ENCODE results near the gene HEXA. TPM values are rescaled to one million over a fixed set of nuclear protein-coding genes. Genes with fewer than 3 reads are reported as not detected.
"Not testable (repeated sequence)": the region's sequence is repeated elsewhere in the genome, so short reads cannot be mapped to it uniquely, and the experiment has no call there.

The HEXA gene
- total RNA-seq, 5 donors from 2014 or later (not counting 1 experiment from before 2014, with no cell fraction given) = 78.2 to 101 (median 88.4) TPM

DNA sequence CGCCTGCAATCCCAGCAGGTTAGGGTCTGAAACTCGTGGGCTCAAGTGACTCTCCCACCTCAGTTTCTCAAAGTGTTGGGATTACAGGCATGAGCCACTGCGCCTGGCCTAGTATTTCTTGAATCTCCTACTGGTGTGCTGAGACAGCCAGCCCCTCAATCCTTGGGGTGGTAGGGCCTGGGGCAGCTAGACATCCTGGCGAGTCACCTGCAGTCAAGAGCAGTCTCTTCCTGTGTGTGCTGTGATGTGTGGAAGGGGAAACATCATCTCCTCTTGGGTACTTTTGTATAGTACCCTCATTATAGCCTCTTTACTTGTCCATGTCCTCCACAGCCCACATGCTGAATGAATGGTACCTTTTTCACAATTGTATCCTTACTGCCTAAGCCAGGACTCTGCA, 4.9 kb upstream of the HEXA start:
- ChIA-PET POLR2A (interaction anchor here in 1 of 2 donors (0.6 kb wide), 1 partner anchor 15 kb away, joined by 3 read pairs; no protein-coding TSS in a partner anchor), CTCF (no interaction called here)
- Mint-ChIP-seq H3K27ac (no peak overlapping the region), H3K36me3 (no peaks in the 10 kb centered on the region), H3K9me3 (no peaks in the 10 kb centered on the region), H3K4me3 (no peak overlapping the region), H3K27me3 (peaks cover 5 to 7% of the 10 kb centered on the region in 2 donors), H3K4me1 (peaks cover 14 to 26% (median 22%) of the 10 kb centered on the region in 3 donors)
- no peak for ATAC-seq (replicated peaks in 1 of 4)
- H3K27me3 ChIP-seq (replicated peaks in 1 of 2; ENCODE audit: control insufficient read depth in 2 of 2, extremely low read depth in 1 of 2, insufficient read depth in 2 of 2, low read length in 1 of 2) = peaks cover 0 to 2% of the 10 kb centered on the region in 2 experiments
- peaks cover 8% of the 10 kb centered on the region in 2 experiments for H3K4me1 ChIP-seq (ENCODE audit: control insufficient read depth in 1 of 2, extremely low read depth in 1 of 2, insufficient read depth in 2 of 2, low read length in 2 of 2)
- WGBS (ENCODE audit: insufficient coverage) = 61% methylated on average over 3 of the region's 4 CpGs
- no peak overlapping the region for H3K27ac ChIP-seq (ENCODE audit: low read length)
- no peak for DNase-seq
- H3K9me3 ChIP-seq = no peaks in the 10 kb centered on the region
- no peaks in the 10 kb centered on the region for H3K36me3 ChIP-seq (ENCODE audit: control insufficient read depth in 2 of 2, extremely low read depth in 1 of 2, insufficient read depth in 1 of 2, low read length in 1 of 2)
- H3K4me3 ChIP-seq (ENCODE audit: control insufficient read depth in 1 of 2, extremely low read depth in 1 of 2, low read length in 1 of 2) = no peak overlapping the region

DNA sequence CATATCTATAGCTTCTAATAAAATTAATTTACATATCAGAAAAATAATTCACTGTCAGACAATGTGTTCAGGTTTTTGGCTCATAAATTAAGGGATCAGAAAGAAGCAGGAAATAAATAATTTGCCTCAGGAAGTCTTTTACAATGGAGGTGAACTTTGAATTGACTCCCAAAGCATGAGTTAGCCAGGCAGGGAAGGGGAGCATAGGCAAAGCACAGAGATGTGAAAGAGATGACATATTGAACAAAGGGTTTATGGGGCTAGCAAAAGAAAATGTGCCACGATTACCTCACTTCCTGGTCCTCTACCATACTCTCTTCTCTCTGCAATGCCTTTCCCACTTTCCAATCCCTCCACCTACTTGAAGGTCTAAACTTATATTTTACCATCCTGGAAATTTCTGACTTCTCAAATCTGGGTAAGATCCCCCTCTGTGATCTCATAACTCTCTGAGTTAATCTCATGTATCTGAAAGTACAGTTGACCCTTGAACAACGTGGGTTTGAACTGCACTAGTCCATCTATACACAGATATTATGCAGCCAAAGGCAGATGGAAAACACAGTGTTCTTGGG, 4.1 kb upstream of the HEXA start:
- peaks cover 22 to 34% (median 30%) of the 10 kb centered on the region in 3 donors for H3K4me1 Mint-ChIP-seq
- H3K4me3 Mint-ChIP-seq = no peak overlapping the region
- 80% methylated on average over 1 of the region's 2 CpGs for WGBS (ENCODE audit: insufficient coverage)
- no peaks in the 10 kb centered on the region for H3K27me3 ChIP-seq (replicated peaks in 1 of 2; ENCODE audit: control insufficient read depth in 2 of 2, extremely low read depth in 1 of 2, insufficient read depth in 2 of 2, low read length in 1 of 2)
- no peak overlapping the region for H3K27ac ChIP-seq (ENCODE audit: low read length)
- no peaks in the 10 kb centered on the region for H3K9me3 ChIP-seq
- H3K4me3 ChIP-seq (ENCODE audit: control insufficient read depth in 1 of 2, extremely low read depth in 1 of 2, low read length in 1 of 2) = no peak overlapping the region
- H3K36me3 Mint-ChIP-seq = no peaks in the 10 kb centered on the region
- DNase-seq = no peak
- ChIA-PET CTCF (no interaction called here), POLR2A (interaction anchor here in 1 of 2 donors (0.6 kb wide), 1 partner anchor 13 kb away, joined by 3 read pairs; no protein-coding TSS in a partner anchor)
- H3K36me3 ChIP-seq (ENCODE audit: control insufficient read depth in 2 of 2, extremely low read depth in 1 of 2, insufficient read depth in 1 of 2, low read length in 1 of 2) = no peaks in the 10 kb centered on the region
- ATAC-seq (replicated peaks in 1 of 4) = no peak
- H3K27ac Mint-ChIP-seq = peak overlapping the region; percentile 16 to 34
- peaks cover 12 to 16% of the 10 kb centered on the region in 2 experiments for H3K4me1 ChIP-seq (ENCODE audit: control insufficient read depth in 1 of 2, extremely low read depth in 1 of 2, insufficient read depth in 2 of 2, low read length in 2 of 2)
- peaks cover 0 to 4% of the 10 kb centered on the region in 2 donors for H3K27me3 Mint-ChIP-seq
- no peaks in the 10 kb centered on the region for H3K9me3 Mint-ChIP-seq

DNA sequence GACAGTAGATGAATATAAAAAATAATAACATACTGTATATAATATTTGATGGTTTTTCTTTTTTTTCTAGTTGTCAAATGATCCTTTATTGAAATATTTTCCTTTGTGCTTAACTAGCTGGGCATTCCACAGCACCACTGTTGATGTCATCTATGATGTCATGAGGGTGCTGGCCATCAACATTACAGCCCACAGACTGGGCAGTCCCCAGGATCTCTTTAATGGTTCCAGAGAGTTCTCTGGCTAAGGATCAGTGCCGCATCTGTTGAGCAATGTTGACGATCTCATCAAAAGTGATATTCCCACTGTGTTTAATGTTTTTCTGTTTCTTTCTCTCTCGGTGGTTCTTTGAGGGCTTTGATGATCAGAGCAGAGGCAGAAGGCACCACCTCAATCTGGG, 3.3 kb upstream of the HEXA start:
- H3K27me3 ChIP-seq (replicated peaks in 1 of 2; ENCODE audit: control insufficient read depth in 2 of 2, extremely low read depth in 1 of 2, insufficient read depth in 2 of 2, low read length in 1 of 2); H3K4me3 Mint-ChIP-seq; H3K4me3 ChIP-seq (ENCODE audit: control insufficient read depth in 1 of 2, extremely low read depth in 1 of 2, low read length in 1 of 2); H3K9me3 Mint-ChIP-seq; H3K27ac Mint-ChIP-seq; H3K36me3 ChIP-seq (ENCODE audit: control insufficient read depth in 2 of 2, extremely low read depth in 1 of 2, insufficient read depth in 1 of 2, low read length in 1 of 2); H3K36me3 Mint-ChIP-seq; H3K27ac ChIP-seq (ENCODE audit: low read length); ATAC-seq (replicated peaks in 1 of 4); H3K27me3 Mint-ChIP-seq; CTCF ChIA-PET; H3K9me3 ChIP-seq; DNase-seq: not testable (repeated sequence)
- H3K4me1 ChIP-seq (ENCODE audit: control insufficient read depth in 1 of 2, extremely low read depth in 1 of 2, insufficient read depth in 2 of 2, low read length in 2 of 2) = peaks cover 13 to 20% of the 10 kb centered on the region in 2 experiments
- no CpG with 5 or more reads among the region's 3 CpGs for WGBS (ENCODE audit: insufficient coverage)
- H3K4me1 Mint-ChIP-seq = peaks cover 30 to 42% (median 39%) of the 10 kb centered on the region in 3 donors
- POLR2A ChIA-PET = interaction anchor here in 1 of 2 donors (0.6 kb wide), 1 partner anchor 12 kb away, joined by 3 read pairs; no protein-coding TSS in a partner anchor

DNA sequence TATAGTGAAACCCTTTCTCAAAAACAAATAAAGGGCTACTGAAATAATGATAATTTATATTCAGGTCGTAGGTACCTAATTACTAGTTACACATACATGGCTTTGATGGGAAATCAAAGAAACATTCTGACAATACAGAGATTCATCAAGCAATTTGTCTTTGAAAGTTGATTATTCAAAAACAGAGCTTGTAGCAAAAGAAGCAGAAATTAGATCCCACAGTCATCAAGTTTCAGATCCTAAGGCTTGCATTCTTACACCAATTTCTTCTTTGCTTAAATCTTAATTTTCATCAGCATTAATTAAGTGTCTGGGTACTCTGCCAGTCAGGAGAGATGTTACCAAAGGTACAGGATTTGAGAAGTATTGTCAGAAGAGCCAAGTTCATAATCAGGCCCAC, 1.5 kb upstream of the HEXA start:
- DNase-seq (no peak), ATAC-seq (replicated peaks in 1 of 4) (no peak)
- no CpG with 5 or more reads among the region's 1 CpG for WGBS (ENCODE audit: insufficient coverage)
- Mint-ChIP-seq H3K4me1 (peaks cover 48 to 59% (median 56%) of the 10 kb centered on the region in 3 donors), H3K36me3 (peaks cover 6% of the 10 kb centered on the region), H3K27me3 (no peaks in the 10 kb centered on the region), H3K4me3 (no peak overlapping the region), H3K9me3 (no peaks in the 10 kb centered on the region), H3K27ac (peak overlapping the region; percentile 65 to 76)
- POLR2A ChIA-PET = no interaction called here
- CTCF ChIA-PET = interaction anchor here in 1 of 2 donors (0.6 kb wide), 1 partner anchor 103 kb away, joined by 12 read pairs; no protein-coding TSS in a partner anchor
- Histone ChIP-seq H3K36me3 (ENCODE audit: control insufficient read depth in 2 of 2, extremely low read depth in 1 of 2, insufficient read depth in 1 of 2, low read length in 1 of 2) (no peaks in the 10 kb centered on the region), H3K9me3 (no peaks in the 10 kb centered on the region), H3K27me3 (replicated peaks in 1 of 2; ENCODE audit: control insufficient read depth in 2 of 2, extremely low read depth in 1 of 2, insufficient read depth in 2 of 2, low read length in 1 of 2) (no peaks in the 10 kb centered on the region), H3K4me3 (ENCODE audit: control insufficient read depth in 1 of 2, extremely low read depth in 1 of 2, low read length in 1 of 2) (no peak overlapping the region), H3K27ac (ENCODE audit: low read length) (peak overlapping the region; percentile 77), H3K4me1 (ENCODE audit: control insufficient read depth in 1 of 2, extremely low read depth in 1 of 2, insufficient read depth in 2 of 2, low read length in 2 of 2) (peaks cover 15 to 20% of the 10 kb centered on the region in 2 experiments)

DNA sequence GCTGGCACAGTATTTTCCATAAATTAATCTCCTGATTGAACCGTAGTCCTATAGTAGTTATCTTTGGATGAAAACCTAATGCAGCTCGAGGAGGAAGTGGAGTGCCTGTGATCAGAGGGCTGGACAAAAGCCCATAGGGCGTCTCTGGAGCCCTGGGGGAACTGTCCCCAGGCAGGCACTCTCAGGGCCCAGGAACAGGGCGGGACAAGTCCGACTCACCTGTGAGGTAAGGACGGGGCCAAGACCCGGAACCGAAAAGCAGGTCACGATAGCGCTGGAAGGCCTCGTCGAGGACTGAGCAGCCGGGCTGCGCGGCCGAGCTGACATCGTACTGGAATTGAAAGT, 341 bp downstream of the HEXA start:
- 0% methylated on average over 16 of the region's 17 CpGs for WGBS (ENCODE audit: insufficient coverage)
- CTCF ChIA-PET = interaction anchor here (0.5 to 1.3 kb wide), 5 partner anchors 62 to 360 kb away, joined by 3 to 5 read pairs (median 3); no protein-coding TSS in a partner anchor
- Mint-ChIP-seq H3K36me3 (peaks cover 13% of the 10 kb centered on the region), H3K27ac (peak overlapping the region; percentile 97 to 99), H3K9me3 (no peaks in the 10 kb centered on the region), H3K27me3 (no peaks in the 10 kb centered on the region), H3K4me3 (peak overlapping the region; percentile 91 to 99 (median 96)), H3K4me1 (peaks cover 60 to 69% (median 63%) of the 10 kb centered on the region in 3 donors)
- no peaks in the 10 kb centered on the region for H3K27me3 ChIP-seq (replicated peaks in 1 of 2; ENCODE audit: control insufficient read depth in 2 of 2, extremely low read depth in 1 of 2, insufficient read depth in 2 of 2, low read length in 1 of 2)
- peaks cover 15 to 20% of the 10 kb centered on the region in 2 experiments for H3K4me1 ChIP-seq (ENCODE audit: control insufficient read depth in 1 of 2, extremely low read depth in 1 of 2, insufficient read depth in 2 of 2, low read length in 2 of 2)
- DNase-seq = peak in 1 of 35 experiments; percentile 31
- POLR2A ChIA-PET = interaction anchor here (1.5 to 1.9 kb wide), 2 partner anchors 98 kb away, joined by 4 read pairs; no protein-coding TSS in a partner anchor
- no peaks in the 10 kb centered on the region for H3K9me3 ChIP-seq
- peaks cover 2 to 8% of the 10 kb centered on the region in 2 donors for H3K36me3 ChIP-seq (ENCODE audit: control insufficient read depth in 2 of 2, extremely low read depth in 1 of 2, insufficient read depth in 1 of 2, low read length in 1 of 2)
- H3K27ac ChIP-seq (ENCODE audit: low read length) = peak overlapping the region; percentile 77
- H3K4me3 ChIP-seq (ENCODE audit: control insufficient read depth in 1 of 2, extremely low read depth in 1 of 2, low read length in 1 of 2) = peak overlapping the region; percentile 73 to 90
- peak; percentile 47 to 59 (median 56) for ATAC-seq (replicated peaks in 1 of 4)

DNA sequence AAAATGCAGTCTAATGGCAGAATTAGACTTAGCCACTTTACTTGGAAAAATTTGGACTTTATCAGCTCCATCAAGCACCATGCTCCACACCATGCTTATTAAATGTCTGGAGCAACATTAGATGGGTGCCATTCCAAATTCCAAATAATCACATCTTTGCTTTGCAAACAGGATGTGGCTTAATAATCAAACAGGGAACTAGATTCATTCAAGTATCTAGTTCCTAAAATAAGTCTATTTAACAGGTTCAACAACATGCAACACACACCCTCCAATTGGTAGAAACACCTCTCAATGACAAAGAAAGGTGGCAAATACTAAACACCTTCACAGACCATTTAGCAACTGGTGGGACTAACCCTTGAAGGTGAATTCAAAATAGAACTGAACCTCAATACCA, 3.5 kb downstream of the HEXA start:
- Histone ChIP-seq H3K9me3 (no peaks in the 10 kb centered on the region), H3K4me1 (ENCODE audit: control insufficient read depth in 1 of 2, extremely low read depth in 1 of 2, insufficient read depth in 2 of 2, low read length in 2 of 2) (peaks cover 15 to 20% of the 10 kb centered on the region in 2 experiments), H3K27ac (ENCODE audit: low read length) (no peak overlapping the region), H3K36me3 (ENCODE audit: control insufficient read depth in 2 of 2, extremely low read depth in 1 of 2, insufficient read depth in 1 of 2, low read length in 1 of 2) (peaks cover 2 to 23% of the 10 kb centered on the region in 2 donors), H3K4me3 (ENCODE audit: control insufficient read depth in 1 of 2, extremely low read depth in 1 of 2, low read length in 1 of 2) (no peak overlapping the region), H3K27me3 (replicated peaks in 1 of 2; ENCODE audit: control insufficient read depth in 2 of 2, extremely low read depth in 1 of 2, insufficient read depth in 2 of 2, low read length in 1 of 2) (no peaks in the 10 kb centered on the region)
- H3K36me3 Mint-ChIP-seq = peaks cover 35% of the 10 kb centered on the region
- no peak overlapping the region for H3K4me3 Mint-ChIP-seq
- peaks cover 80 to 84% (median 84%) of the 10 kb centered on the region in 3 donors for H3K4me1 Mint-ChIP-seq
- H3K27ac Mint-ChIP-seq = no peak overlapping the region
- no peaks in the 10 kb centered on the region for H3K27me3 Mint-ChIP-seq
- ChIA-PET CTCF (no interaction called here), POLR2A (no interaction called here)
- H3K9me3 Mint-ChIP-seq = no peaks in the 10 kb centered on the region
- DNase-seq = no peak
- ATAC-seq (replicated peaks in 1 of 4) = no peak
